Left ventricle myocardium inferior (tissue), 1 donor: ENCODE data around the gene TRIM8. TPM values are rescaled to one million over a fixed set of nuclear protein-coding genes. Genes with fewer than 3 reads are reported as not detected.
A peak's percentile ranks its signal among the peaks of the same experiment; 100 is the strongest.

ENCODE experiments used
- DNase-seq: peaks from one replicate; pipeline ENCODE4 v3.0.0-alpha.2; 2020
- H3K27ac ChIP-seq: fragments of 200-600 bp; replicated peaks from 2 replicates; pipeline ENCODE4 v1.8.0; 2021
- H3K27me3 ChIP-seq: fragments of 200-600 bp; 2 replicates; pipeline ENCODE4 v1.8.0; 2021; ENCODE audit warnings: low read depth
- H3K36me3 ChIP-seq: fragments of 200-600 bp; 2 replicates; pipeline ENCODE4 v1.8.0; 2021
- H3K4me1 ChIP-seq: fragments of 200-600 bp; 2 replicates; pipeline ENCODE4 v1.8.0; 2021
- H3K4me3 ChIP-seq: fragments of 200-600 bp; 2 replicates; pipeline ENCODE4 v1.8.0; 2021; ENCODE audit warnings: mild to moderate bottlenecking, moderate library complexity
- H3K9me3 ChIP-seq: fragments of 200-600 bp; replicated peaks from 2 replicates; pipeline ENCODE4 v1.8.0; 2021
- intact Hi-C: fragments of 100-400 bp; cut with micrococcal nuclease; formaldehyde crosslinking; loops from one replicate; pipeline ENCODE4 v1.11.0; 2022
- total RNA-seq: library from RNA; stranded (reverse); fragmentation: NEBNext Ultra II Directional; extraction: Animal tissue kit (Norgen Biotek cat#: 25700); gene quantifications from one replicate; pipeline ENCODE4 v1.2.1, GENCODE V29; 2021
- TF ChIP-seq, protein P1 (sequence below): fragments of 200-600 bp; IDR thresholded peaks from 2 replicates; pipeline ENCODE4 v1.8.0; 2021; ENCODE audit warnings: antibody characterized with exemption, mild to moderate bottlenecking, borderline replicate concordance
- donor health status: DM: no; HTN: yes; CAD: no; lungs with severe emphysema.

Gene TRIM8
- total RNA-seq, 1 donor from 2014 or later, result 95.1 TPM

DNA sequence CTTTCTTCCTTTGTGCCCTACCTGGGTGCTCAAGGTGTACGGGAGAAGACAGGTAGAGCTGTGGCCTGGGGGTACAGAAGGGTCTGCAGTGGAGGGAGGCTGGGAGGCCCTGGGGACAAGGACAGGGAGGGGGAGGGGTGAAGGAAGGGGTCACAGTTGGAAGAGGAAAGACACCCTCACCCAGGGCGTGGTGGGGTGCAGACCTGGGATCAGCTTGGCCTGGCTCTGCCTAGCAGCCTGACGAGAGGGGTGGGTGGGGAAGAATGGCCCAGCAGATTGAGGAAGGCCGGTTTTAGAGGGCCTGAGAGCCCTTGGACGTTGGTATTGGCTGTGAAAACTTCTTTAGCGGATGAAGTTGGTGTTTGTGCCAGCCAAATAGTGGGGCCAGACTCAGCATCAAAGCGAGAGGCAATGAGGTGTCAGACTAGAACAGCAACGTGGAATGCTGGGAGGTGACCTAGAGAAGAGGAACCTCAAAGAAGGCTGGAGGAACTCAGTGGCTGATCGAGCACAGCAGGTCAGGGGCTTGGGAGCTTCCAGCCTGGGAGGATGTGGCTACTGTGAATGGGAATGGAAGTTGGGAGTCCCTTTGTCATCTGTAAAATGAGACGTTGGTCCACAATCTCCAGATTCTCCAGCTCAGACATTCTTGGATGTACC is 18.1 kb upstream of the TRIM8 start:
- Histone ChIP-seq H3K4me1 (peaks cover 83% of the 10 kb centered on the region), H3K27ac (peak overlapping the region; percentile 91), H3K27me3 (no peaks in the 10 kb centered on the region), H3K36me3 (peaks cover 3% of the 10 kb centered on the region), H3K9me3 (no peaks in the 10 kb centered on the region), H3K4me3 (no peak overlapping the region)
- no peak for DNase-seq
- intact Hi-C loops, result no loop called here
- TF ChIP-seq, protein P1, sequence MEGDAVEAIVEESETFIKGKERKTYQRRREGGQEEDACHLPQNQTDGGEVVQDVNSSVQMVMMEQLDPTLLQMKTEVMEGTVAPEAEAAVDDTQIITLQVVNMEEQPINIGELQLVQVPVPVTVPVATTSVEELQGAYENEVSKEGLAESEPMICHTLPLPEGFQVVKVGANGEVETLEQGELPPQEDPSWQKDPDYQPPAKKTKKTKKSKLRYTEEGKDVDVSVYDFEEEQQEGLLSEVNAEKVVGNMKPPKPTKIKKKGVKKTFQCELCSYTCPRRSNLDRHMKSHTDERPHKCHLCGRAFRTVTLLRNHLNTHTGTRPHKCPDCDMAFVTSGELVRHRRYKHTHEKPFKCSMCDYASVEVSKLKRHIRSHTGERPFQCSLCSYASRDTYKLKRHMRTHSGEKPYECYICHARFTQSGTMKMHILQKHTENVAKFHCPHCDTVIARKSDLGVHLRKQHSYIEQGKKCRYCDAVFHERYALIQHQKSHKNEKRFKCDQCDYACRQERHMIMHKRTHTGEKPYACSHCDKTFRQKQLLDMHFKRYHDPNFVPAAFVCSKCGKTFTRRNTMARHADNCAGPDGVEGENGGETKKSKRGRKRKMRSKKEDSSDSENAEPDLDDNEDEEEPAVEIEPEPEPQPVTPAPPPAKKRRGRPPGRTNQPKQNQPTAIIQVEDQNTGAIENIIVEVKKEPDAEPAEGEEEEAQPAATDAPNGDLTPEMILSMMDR, result no peak

- DNase-seq, result no peak
- Histone ChIP-seq H3K9me3 (no peaks in the 10 kb centered on the region), H3K27ac (peak overlapping the region; percentile 91), H3K4me1 (peaks cover 83% of the 10 kb centered on the region), H3K36me3 (peaks cover 3% of the 10 kb centered on the region), H3K27me3 (no peaks in the 10 kb centered on the region), H3K4me3 (peak overlapping the region; percentile 12)
- TF ChIP-seq, protein P1, result no peak
- intact Hi-C loops, result no loop called here
Measured at GRCh38 chr10:102627291-102627735, 17.0 kb upstream of the TRIM8 start.

DNA sequence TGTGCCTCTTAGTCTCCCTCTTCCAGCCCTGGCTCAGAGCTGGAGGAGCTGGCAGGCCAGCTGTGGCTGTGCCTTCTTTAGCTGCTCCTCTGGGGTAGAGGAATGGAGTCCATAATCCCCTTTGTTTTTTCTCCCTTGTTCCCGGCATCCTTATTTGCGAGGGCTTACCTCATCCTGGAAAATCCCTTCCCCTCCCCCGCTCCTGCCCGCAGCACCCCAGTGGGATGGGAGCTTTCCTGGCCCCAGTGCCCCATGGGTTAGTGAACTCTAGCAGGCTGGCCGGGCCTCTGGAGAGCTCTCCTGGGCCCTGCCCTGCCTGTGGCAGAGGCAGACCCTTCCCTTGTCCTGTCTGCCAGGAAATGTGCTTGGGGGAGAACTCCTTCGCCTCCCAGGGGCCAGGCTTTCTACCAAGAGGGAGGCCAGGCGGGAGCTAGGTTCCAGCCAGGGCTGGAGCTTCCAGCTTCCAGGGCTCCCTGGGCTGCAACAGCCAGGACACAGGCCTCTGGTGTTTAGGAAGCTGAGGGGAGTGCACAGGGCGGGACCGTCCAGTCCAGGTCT is 16.5 kb upstream of the TRIM8 start:
- H3K27ac ChIP-seq, result peak overlapping the region; percentile 91
- H3K4me1 ChIP-seq, result peaks cover 84% of the 10 kb centered on the region
- H3K4me3 ChIP-seq, result peak overlapping the region; percentile 12
- TF ChIP-seq, protein P1, result no peak
- no peaks in the 10 kb centered on the region for H3K27me3 ChIP-seq
- intact Hi-C loops, result no loop called here
- H3K36me3 ChIP-seq, result peaks cover 3% of the 10 kb centered on the region
- peak; percentile 49 for DNase-seq
- no peaks in the 10 kb centered on the region for H3K9me3 ChIP-seq

- H3K9me3 ChIP-seq, result no peaks in the 10 kb centered on the region
- peak; percentile 78 for DNase-seq
- H3K36me3 ChIP-seq, result peaks cover 3% of the 10 kb centered on the region
- H3K27ac ChIP-seq, result peak overlapping the region; percentile 91
- H3K4me1 ChIP-seq, result peaks cover 91% of the 10 kb centered on the region
- no peak overlapping the region for H3K4me3 ChIP-seq
- no peaks in the 10 kb centered on the region for H3K27me3 ChIP-seq
- intact Hi-C loops, result no loop called here
- TF ChIP-seq, protein P1, result peak; percentile 33
Measured at GRCh38 chr10:102628451-102628911, 15.8 kb upstream of the TRIM8 start.

DNA sequence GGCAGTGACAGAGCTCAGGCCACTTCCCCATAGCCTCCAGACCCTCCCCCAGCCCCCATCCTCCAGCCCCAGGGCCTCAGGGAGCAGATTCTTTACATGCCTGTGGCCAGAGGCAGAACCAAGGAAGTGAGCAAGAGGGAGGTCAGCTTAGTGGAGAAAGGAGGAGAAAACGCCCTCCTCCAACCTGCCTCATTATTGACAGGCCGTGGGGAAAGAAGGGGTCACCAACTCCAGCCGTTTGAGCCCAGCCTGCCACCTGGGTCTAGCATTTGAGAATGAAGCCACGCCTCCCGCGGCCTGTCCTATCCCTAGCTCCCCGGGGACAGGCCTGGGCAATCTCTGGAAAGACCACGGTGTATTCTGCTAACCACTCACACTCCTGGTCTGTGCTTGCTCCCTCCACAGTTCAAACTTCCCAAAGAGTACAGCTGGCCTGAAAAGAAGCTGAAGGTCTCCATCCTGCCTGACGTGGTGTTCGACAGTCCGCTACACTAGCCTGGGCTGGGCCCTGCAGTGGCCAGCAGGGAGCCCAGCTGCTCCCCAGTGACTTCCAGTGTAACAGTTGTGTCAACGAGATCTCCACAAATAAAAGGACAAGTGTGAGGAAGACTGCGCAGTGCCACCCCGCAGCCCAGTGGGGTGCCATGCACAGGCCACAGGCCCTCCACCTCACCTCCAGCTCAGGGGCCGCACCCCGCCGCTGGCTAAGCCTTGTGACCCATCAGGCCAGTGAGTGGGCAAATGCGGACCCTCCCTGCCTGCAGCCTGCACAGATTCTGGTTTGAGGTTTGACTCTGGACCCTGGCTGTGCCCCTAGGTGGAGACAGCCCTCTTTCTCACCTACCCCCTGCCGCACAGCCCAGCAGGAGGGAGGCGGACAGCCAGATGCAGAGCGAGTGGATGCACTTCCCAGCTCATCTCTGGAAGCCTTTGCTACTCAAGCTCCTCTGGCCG is 14.3 kb upstream of the TRIM8 start:
- H3K9me3 ChIP-seq, result no peaks in the 10 kb centered on the region
- H3K27me3 ChIP-seq, result no peaks in the 10 kb centered on the region
- peak overlapping the region; percentile 91 for H3K27ac ChIP-seq
- H3K4me3 ChIP-seq, result no peak overlapping the region
- intact Hi-C loops, result no loop called here
- no peak for DNase-seq
- H3K36me3 ChIP-seq, result peaks cover 3% of the 10 kb centered on the region
- peaks cover 100% of the 10 kb centered on the region for H3K4me1 ChIP-seq
- TF ChIP-seq, protein P1, result no peak
